Testis (tissue), 3 donors: Measurements from ENCODE around the gene NDOR1. TPM values are rescaled to one million over a fixed set of nuclear protein-coding genes. Genes with fewer than 3 reads are reported as not detected.
A peak's percentile ranks its signal among the peaks of the same experiment; 100 is the strongest.
"Not testable (repeated sequence)": the region's sequence is repeated elsewhere in the genome, so short reads cannot be mapped to it uniquely, and the experiment has no call there.

ENCODE experiments used
- DNase-seq: peaks from one replicate; pipeline ENCODE4 v3.0.0-alpha.2; 2019
- H3K27ac ChIP-seq, 2 donors: fragments of 200-600 bp; sonication (generic); one replicate each; pipeline ENCODE4 v1.5.1; 2019
- H3K27me3 ChIP-seq: fragments of 200-600 bp; sonication (generic); one replicate; pipeline ENCODE4 v1.5.1; 2019
- H3K36me3 ChIP-seq: fragments of 200-600 bp; sonication (generic); one replicate; pipeline ENCODE4 v1.5.1; 2017; ENCODE audit warnings: low read depth; ENCODE audit errors: missing control alignments
- H3K4me1 ChIP-seq: fragments of 200-600 bp; sonication (generic); one replicate; pipeline ENCODE4 v1.5.1; 2019
- H3K4me3 ChIP-seq, 2 donors: fragments of 200-600 bp; sonication (generic); one replicate each; pipeline ENCODE4 v1.5.1; 2017 to 2019
- H3K9me3 ChIP-seq: fragments of 200-600 bp; sonication (generic); one replicate; pipeline ENCODE4 v1.5.1; 2017
- CTCF ChIP-seq, 3 experiments: fragments of 450-650 bp in 2 of 3; fragments of 200-600 bp in 1 of 3; sonication (generic) in 1 of 3; IDR thresholded peaks; one replicate each; pipeline ENCODE4 v1.5.1; 2016 to 2019; ENCODE audit warnings: antibody characterized with exemption in 3 of 3, mild to moderate bottlenecking in 2 of 3, moderate library complexity in 1 of 3
- POLR2A ChIP-seq: fragments of 450-650 bp; IDR thresholded peaks from one replicate; pipeline ENCODE4 v1.6.1; 2017; ENCODE audit warnings: antibody characterized with exemption, mild to moderate bottlenecking, moderate library complexity
- WGBS, 2 donors: methylation state at CpG; one replicate each; pipeline ENCODE4 v1.1.5; 2018; 5-methylcytosine and 5-hydroxymethylcytosine counted together
- intact Hi-C: fragments of 100-400 bp; cut with DNase I; formaldehyde crosslinking; loops from one replicate; pipeline ENCODE4 v1.15.1; 2023; ENCODE audit warnings: low total_unique reads
- polyA plus RNA-seq: library from polyadenylated mRNA; stranded (reverse); fragments of 350-450 nt; fragmentation: Illumina TruSeq; extraction: RNeasy Lipid Tissue Mini Kit (QIAGEN cat#74804); gene quantifications from one replicate; pipeline ENCODE4 v1.2.3, GENCODE V29; 2014; ENCODE audit warnings: low read depth, low replicate concordance; ENCODE audit not compliant: insufficient read depth
- total RNA-seq, 2 donors: library from RNA; depleted of rRNA; stranded (reverse); fragments of >200 nt; gene quantifications; one replicate each; pipeline ENCODE4 v1.2.3, GENCODE V29; 2016

NDOR1 gene
- total and polyA plus RNA-seq, 3 donors from 2014 or later = 21.9 to 29.1 (median 27.5) TPM

- peak within 1 kb of the TSS; percentile 88 to 90 for H3K4me3 ChIP-seq
- TF ChIP-seq CTCF (IDR thresholded peaks at IDR 0.05) (peak in 1 of 3 experiments; percentile 10), POLR2A (peak; percentile 52)
- DNase-seq = peak; percentile 100
- peak within 1 kb of the TSS; percentile 80 to 94 for H3K27ac ChIP-seq
- intact Hi-C loops = no loop called here
- 0% methylated on average over 24 to 60 of the region's 67 CpGs for WGBS, 2 donors
- H3K36me3 ChIP-seq = no peaks in the 10 kb centered on the region
- H3K9me3 ChIP-seq = no peaks in the 10 kb centered on the region
- peaks cover 45% of the 10 kb centered on the region for H3K4me1 ChIP-seq
- no peaks in the 10 kb centered on the region for H3K27me3 ChIP-seq
Observed at GRCh38 chr9:137240841-137241489, 35.5 kb downstream of the NDOR1 start, which contains the start of gene TUBB4B. TSS of gene TUBB4B (plus strand) at chr9:137241287. CDS start at chr9:137241361, 74 bp downstream.

GRCh38 chr9:137241490-137242268 lies 36.2 kb downstream of the NDOR1 start:
- intact Hi-C loops = no loop called here
- peaks cover 38% of the 10 kb centered on the region for H3K4me1 ChIP-seq

GRCh38 chr9:137242269-137243203 lies 37.0 kb downstream of the NDOR1 start:
- intact Hi-C loops = no loop called here
- DNase-seq = no peak
- Histone ChIP-seq H3K4me1 (peaks cover 37% of the 10 kb centered on the region), H3K27me3 (no peaks in the 10 kb centered on the region), H3K9me3 (no peaks in the 10 kb centered on the region), H3K36me3 (no peaks in the 10 kb centered on the region), H3K4me3 (peak overlapping the region; percentile 88 to 90), H3K27ac (peak overlapping the region; percentile 44 to 94)
- 65 to 72% methylated on average over 19 to 36 of the region's 36 CpGs for WGBS, 2 donors
- TF ChIP-seq CTCF (IDR thresholded peaks at IDR 0.05) (no peak), POLR2A (no peak)

More at GRCh38 chr9:137241490-137242268, 36.2 kb downstream of the NDOR1 start:
- no peak for TF ChIP-seq POLR2A
- 1% methylated on average over 60 of the region's 83 CpGs; no CpG with 5 or more reads in 1 of the 2 donors for WGBS, 2 donors
- DNase-seq = no peak
- peak overlapping the region; percentile 44 to 94 for H3K27ac ChIP-seq
- no peaks in the 10 kb centered on the region for H3K9me3 ChIP-seq
- no peaks in the 10 kb centered on the region for H3K27me3 ChIP-seq
- H3K36me3 ChIP-seq = no peaks in the 10 kb centered on the region
- H3K4me3 ChIP-seq = peak overlapping the region; percentile 88 to 90

- H3K4me3 ChIP-seq, H3K9me3 ChIP-seq, H3K36me3 ChIP-seq, H3K27me3 ChIP-seq, DNase-seq, intact Hi-C loops, H3K27ac ChIP-seq: not testable (repeated sequence)
- H3K4me1 ChIP-seq = peaks cover 35% of the 10 kb centered on the region
- WGBS, 2 donors = 86 to 88% methylated on average over 15 to 18 of the region's 18 CpGs
Observed at GRCh38 chr9:137243266-137243625, 37.7 kb downstream of the NDOR1 start.

GRCh38 chr9:137243626-137244485 lies 38.4 kb downstream of the NDOR1 start:
- intact Hi-C loops = no loop called here
- Histone ChIP-seq H3K4me3 (no peak overlapping the region), H3K4me1 (peaks cover 29% of the 10 kb centered on the region), H3K36me3 (no peaks in the 10 kb centered on the region), H3K9me3 (no peaks in the 10 kb centered on the region), H3K27me3 (no peaks in the 10 kb centered on the region), H3K27ac (no peak overlapping the region)
- WGBS, 2 donors = 65 to 80% methylated on average over 9 to 15 of the region's 15 CpGs
- TF ChIP-seq CTCF (IDR thresholded peaks at IDR 0.05) = no peak
- TF ChIP-seq POLR2A = no peak
- no peak for DNase-seq
